ENCODE measurements around the gene ANKRD33B. TPM values are rescaled to one million over a fixed set of nuclear protein-coding genes. Genes with fewer than 3 reads are reported as not detected.

Gene ANKRD33B
- total and polyA plus RNA-seq, 10 donors = 2.0 to 37.8 (median 24.6) TPM

- peak in 1 of 3 donors; percentile 50 for TF ChIP-seq POLR2AphosphoS5 (IDR thresholded peaks at IDR 0.05)
- no peak for TF ChIP-seq POLR2A (IDR thresholded peaks at IDR 0.05)
- 2 to 4% (median 2%) methylated on average over 35 to 61 of the region's 61 CpGs for WGBS, 5 donors
- intact Hi-C loops (cut with DNase I; ENCODE audit: low total_unique reads) = no loop called here
- H3K9me3 ChIP-seq = no peaks in the 10 kb centered on the region
- peaks cover 25 to 79% (median 67%) of the 10 kb centered on the region in 6 donors for H3K4me1 ChIP-seq
- DNase-seq = peak; percentile 90
- H3K4me3 ChIP-seq = peak overlapping the region; percentile 58 to 86 (median 75)
- H3K27me3 ChIP-seq (replicated peaks in 1 of 7) = peaks cover 0 to 37% (median 0%) of the 10 kb centered on the region in 7 donors
- H3K36me3 ChIP-seq = no peaks in the 10 kb centered on the region
- peak overlapping the region in 7 of 8 donors; percentile 89 to 93 (median 90) for H3K27ac ChIP-seq
Measured at GRCh38 chr5:10564838-10565784, 1.2 kb downstream of the ANKRD33B start.

GRCh38 chr5:10565785-10566542 is 2.1 kb downstream of the ANKRD33B start:
- intact Hi-C loops (cut with DNase I; ENCODE audit: low total_unique reads) = no loop called here
- Histone ChIP-seq H3K27ac (peak overlapping the region in 6 of 8 donors; percentile 13 to 93 (median 90)), H3K9me3 (no peaks in the 10 kb centered on the region), H3K4me3 (peak overlapping the region; percentile 58 to 86 (median 75)), H3K27me3 (replicated peaks in 1 of 7) (peaks cover 0 to 37% (median 0%) of the 10 kb centered on the region in 7 donors), H3K36me3 (no peaks in the 10 kb centered on the region), H3K4me1 (peaks cover 25 to 79% (median 67%) of the 10 kb centered on the region in 6 donors)
- TF ChIP-seq POLR2AphosphoS5 (IDR thresholded peaks at IDR 0.05) (peak in 1 of 3 donors; percentile 10), CTCF (IDR thresholded peaks at IDR 0.05 in 8 of 11, conservative IDR thresholded peaks at IDR 0.05 in 3 of 11) (no peak), POLR2A (IDR thresholded peaks at IDR 0.05) (no peak)
- whole genome bisulfite sequencing, 5 donors = 32 to 53% (median 43%) methylated on average over 10 to 11 of the region's 11 CpGs
- DNase-seq = no peak

- H3K9me3 ChIP-seq = no peaks in the 10 kb centered on the region
- 49 to 68% (median 54%) methylated on average over 8 of the region's 8 CpGs for WGBS, 5 donors
- no peaks in the 10 kb centered on the region for H3K36me3 ChIP-seq
- peak overlapping the region in 7 of 8 donors; percentile 64 to 86 (median 75) for H3K4me3 ChIP-seq
- no peak for TF ChIP-seq POLR2A (IDR thresholded peaks at IDR 0.05)
- peaks cover 0 to 37% (median 0%) of the 10 kb centered on the region in 7 donors for H3K27me3 ChIP-seq (replicated peaks in 1 of 7)
- no peak for DNase-seq
- intact Hi-C loops (cut with DNase I; ENCODE audit: low total_unique reads) = no loop called here
- H3K27ac ChIP-seq = peak overlapping the region in 5 of 8 donors; percentile 22 to 93 (median 89)
- peaks cover 25 to 79% (median 67%) of the 10 kb centered on the region in 6 donors for H3K4me1 ChIP-seq
Measured at GRCh38 chr5:10566543-10567068, 2.7 kb downstream of the ANKRD33B start.

GRCh38 chr5:10567121-10567591 is 3.3 kb downstream of the ANKRD33B start:
- intact Hi-C loops (cut with DNase I; ENCODE audit: low total_unique reads) = no loop called here
- Histone ChIP-seq H3K36me3 (no peaks in the 10 kb centered on the region), H3K27ac (peak overlapping the region in 3 of 8 donors; percentile 89 to 93 (median 90)), H3K4me1 (peaks cover 25 to 75% (median 62%) of the 10 kb centered on the region in 6 donors), H3K9me3 (no peaks in the 10 kb centered on the region), H3K4me3 (peak overlapping the region in 3 of 8 donors; percentile 64 to 77 (median 75)), H3K27me3 (replicated peaks in 1 of 7) (peaks cover 0 to 37% (median 0%) of the 10 kb centered on the region in 7 donors)
- 64 to 77% (median 68%) methylated on average over 10 of the region's 10 CpGs for WGBS, 5 donors
- no peak for TF ChIP-seq POLR2AphosphoS5 (IDR thresholded peaks at IDR 0.05)
- TF ChIP-seq POLR2A (IDR thresholded peaks at IDR 0.05) = no peak
- TF ChIP-seq CTCF (IDR thresholded peaks at IDR 0.05 in 8 of 11, conservative IDR thresholded peaks at IDR 0.05 in 3 of 11) = no peak
- no peak for DNase-seq
